Measurements from ENCODE around the gene ZNF467.

- TF ChIP-seq CTCF (IDR thresholded peaks at IDR 0.05), result no peak
- TF ChIP-seq POLR2A (IDR thresholded peaks at IDR 0.05), result no peak
- TF ChIP-seq POLR2AphosphoS5 (IDR thresholded peaks at IDR 0.05), result no peak
- no peak for TF ChIP-seq EP300 (IDR thresholded peaks at IDR 0.05)
Observed at GRCh38 chr7:149777551-149778326, 4.4 kb upstream of the ZNF467 start.
